ENCODE results near the gene POLR1E. TPM values are rescaled to one million over a fixed set of nuclear protein-coding genes. Genes with fewer than 3 reads are reported as not detected.

The POLR1E gene
- total RNA-seq, 1 donor from 2014 or later = 21.9 TPM

DNA sequence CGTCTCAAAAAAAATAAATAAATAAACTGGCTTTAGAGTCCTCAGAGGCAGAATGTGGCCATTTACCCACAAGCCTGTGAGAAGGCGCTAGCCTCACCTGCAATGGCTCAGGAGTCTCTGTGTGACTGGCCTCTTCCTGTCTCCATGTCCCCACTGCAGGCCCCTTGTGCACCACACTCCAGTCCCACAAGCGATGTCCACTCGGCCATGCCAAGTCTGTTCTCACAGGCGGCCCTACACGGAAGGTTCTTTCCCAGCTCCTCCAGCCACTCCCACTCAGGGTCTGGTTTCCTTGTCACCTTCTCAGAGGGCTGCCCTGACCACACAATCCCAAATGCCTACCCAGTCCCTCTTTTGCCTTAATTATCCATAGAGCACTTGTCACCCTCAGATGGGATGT is 38.2 kb downstream of the POLR1E start:
- TF ChIP-seq, protein P1, sequence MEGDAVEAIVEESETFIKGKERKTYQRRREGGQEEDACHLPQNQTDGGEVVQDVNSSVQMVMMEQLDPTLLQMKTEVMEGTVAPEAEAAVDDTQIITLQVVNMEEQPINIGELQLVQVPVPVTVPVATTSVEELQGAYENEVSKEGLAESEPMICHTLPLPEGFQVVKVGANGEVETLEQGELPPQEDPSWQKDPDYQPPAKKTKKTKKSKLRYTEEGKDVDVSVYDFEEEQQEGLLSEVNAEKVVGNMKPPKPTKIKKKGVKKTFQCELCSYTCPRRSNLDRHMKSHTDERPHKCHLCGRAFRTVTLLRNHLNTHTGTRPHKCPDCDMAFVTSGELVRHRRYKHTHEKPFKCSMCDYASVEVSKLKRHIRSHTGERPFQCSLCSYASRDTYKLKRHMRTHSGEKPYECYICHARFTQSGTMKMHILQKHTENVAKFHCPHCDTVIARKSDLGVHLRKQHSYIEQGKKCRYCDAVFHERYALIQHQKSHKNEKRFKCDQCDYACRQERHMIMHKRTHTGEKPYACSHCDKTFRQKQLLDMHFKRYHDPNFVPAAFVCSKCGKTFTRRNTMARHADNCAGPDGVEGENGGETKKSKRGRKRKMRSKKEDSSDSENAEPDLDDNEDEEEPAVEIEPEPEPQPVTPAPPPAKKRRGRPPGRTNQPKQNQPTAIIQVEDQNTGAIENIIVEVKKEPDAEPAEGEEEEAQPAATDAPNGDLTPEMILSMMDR (IDR thresholded peaks at IDR 0.05) = no peak
- Mint-ChIP-seq H3K9me3 (ENCODE audit: unreplicated experiment) (no peaks in the 10 kb centered on the region), H3K4me1 (ENCODE audit: unreplicated experiment) (no peaks in the 10 kb centered on the region), H3K27me3 (ENCODE audit: unreplicated experiment) (no peaks in the 10 kb centered on the region), H3K27ac (ENCODE audit: unreplicated experiment) (no peak overlapping the region), H3K36me3 (ENCODE audit: unreplicated experiment) (peaks cover 59% of the 10 kb centered on the region), H3K4me3 (ENCODE audit: unreplicated experiment) (no peak overlapping the region)
- DNase-seq (ENCODE audit: extremely low spot score, unreplicated experiment) = no peak

DNA sequence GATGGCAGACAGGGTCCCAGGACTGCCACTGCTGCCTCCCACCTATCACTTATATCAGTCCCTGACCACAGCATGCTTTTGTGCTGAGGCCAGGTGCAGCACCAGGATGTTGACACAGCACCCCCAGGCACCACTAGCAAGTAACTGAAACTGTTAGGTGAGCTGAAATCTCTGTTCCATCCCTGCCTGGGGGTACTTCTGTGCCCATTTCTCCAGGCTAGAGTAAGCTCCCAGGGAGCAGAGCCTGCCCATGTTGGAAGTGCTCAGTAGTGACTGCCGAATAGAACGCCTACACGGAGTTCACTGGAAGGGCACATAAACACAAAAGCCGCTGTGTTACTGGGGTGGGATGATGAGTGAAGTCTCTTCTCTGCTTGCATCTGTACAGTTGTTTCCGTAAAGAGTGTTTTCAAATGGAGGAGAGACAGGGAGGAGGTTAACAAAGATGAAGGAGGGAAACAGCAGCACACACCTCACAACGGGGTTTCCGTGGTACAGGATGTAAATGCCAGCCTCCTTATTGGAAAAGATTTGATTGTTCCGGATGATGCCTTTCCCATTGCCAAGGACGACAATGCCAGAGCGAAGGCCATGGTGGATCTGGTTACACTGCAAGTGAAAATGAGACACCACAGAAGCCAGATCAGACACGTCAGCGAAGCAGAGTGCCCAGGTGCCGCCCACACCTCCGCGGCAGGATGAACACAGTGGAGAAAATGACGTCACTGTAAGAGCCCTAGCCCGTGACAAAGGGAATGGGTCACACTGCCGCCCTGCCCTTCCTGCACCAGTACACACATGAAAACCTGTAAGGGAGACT is 43.1 kb downstream of the POLR1E start:
- peaks cover 44% of the 10 kb centered on the region for H3K36me3 Mint-ChIP-seq (ENCODE audit: unreplicated experiment)
- H3K27me3 Mint-ChIP-seq (ENCODE audit: unreplicated experiment) = no peaks in the 10 kb centered on the region
- no peaks in the 10 kb centered on the region for H3K4me1 Mint-ChIP-seq (ENCODE audit: unreplicated experiment)
- no peak overlapping the region for H3K4me3 Mint-ChIP-seq (ENCODE audit: unreplicated experiment)
- TF ChIP-seq, protein P1 (IDR thresholded peaks at IDR 0.05) = no peak
- DNase-seq (ENCODE audit: extremely low spot score, unreplicated experiment) = no peak
- no peaks in the 10 kb centered on the region for H3K9me3 Mint-ChIP-seq (ENCODE audit: unreplicated experiment)
- no peak overlapping the region for H3K27ac Mint-ChIP-seq (ENCODE audit: unreplicated experiment)

DNA sequence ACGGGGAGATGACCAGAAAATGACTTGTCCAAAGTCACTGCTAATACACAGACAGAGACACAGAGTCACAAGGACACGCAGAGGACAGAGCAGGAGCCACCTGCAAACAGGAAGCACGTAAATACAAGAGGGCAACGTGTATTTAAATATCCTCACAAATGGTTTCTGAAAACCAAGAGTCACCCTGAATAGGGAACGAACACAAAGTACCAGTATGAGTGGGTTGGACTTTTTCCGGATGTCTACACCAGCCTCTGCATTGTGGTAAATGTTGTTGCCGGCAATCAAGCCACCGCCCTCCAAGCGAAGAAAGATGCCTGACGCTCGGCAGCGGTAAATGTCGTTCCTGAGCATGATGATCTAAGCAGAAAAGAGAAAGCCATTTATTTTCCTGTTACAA is 46.0 kb downstream of the POLR1E start:
- Mint-ChIP-seq H3K9me3 (ENCODE audit: unreplicated experiment) (no peaks in the 10 kb centered on the region), H3K4me1 (ENCODE audit: unreplicated experiment) (no peaks in the 10 kb centered on the region), H3K27me3 (ENCODE audit: unreplicated experiment) (no peaks in the 10 kb centered on the region), H3K4me3 (ENCODE audit: unreplicated experiment) (no peak overlapping the region), H3K36me3 (ENCODE audit: unreplicated experiment) (peaks cover 29% of the 10 kb centered on the region), H3K27ac (ENCODE audit: unreplicated experiment) (no peak overlapping the region)
- no peak for DNase-seq (ENCODE audit: extremely low spot score, unreplicated experiment)
- TF ChIP-seq, protein P1 (IDR thresholded peaks at IDR 0.05) = no peak

DNA sequence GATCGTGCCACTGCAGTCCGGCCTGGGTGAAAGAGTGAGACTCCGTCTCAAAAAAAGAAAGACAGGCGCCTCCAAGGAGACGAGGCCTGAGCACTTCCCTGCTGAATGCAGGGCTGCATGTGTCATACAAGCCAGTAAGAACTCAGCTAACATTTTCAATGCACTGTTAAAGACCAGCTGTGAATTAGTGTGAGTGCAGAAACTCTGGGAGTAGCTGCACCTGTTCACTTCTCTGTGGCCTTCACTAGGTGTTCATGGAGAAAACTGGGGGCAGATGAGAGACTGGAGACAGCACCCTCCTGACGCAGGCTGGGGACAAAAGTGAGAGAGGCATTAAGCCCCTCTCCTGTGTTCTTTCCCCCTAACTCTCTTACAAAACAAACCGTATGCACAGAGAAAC is 48.7 kb downstream of the POLR1E start:
- H3K9me3 Mint-ChIP-seq (ENCODE audit: unreplicated experiment) = no peaks in the 10 kb centered on the region
- H3K27ac Mint-ChIP-seq (ENCODE audit: unreplicated experiment) = no peak overlapping the region
- TF ChIP-seq, protein P1 (IDR thresholded peaks at IDR 0.05) = no peak
- H3K4me1 Mint-ChIP-seq (ENCODE audit: unreplicated experiment) = no peaks in the 10 kb centered on the region
- peaks cover 30% of the 10 kb centered on the region for H3K36me3 Mint-ChIP-seq (ENCODE audit: unreplicated experiment)
- H3K4me3 Mint-ChIP-seq (ENCODE audit: unreplicated experiment) = no peak overlapping the region
- H3K27me3 Mint-ChIP-seq (ENCODE audit: unreplicated experiment) = no peaks in the 10 kb centered on the region
- DNase-seq (ENCODE audit: extremely low spot score, unreplicated experiment) = no peak

DNA sequence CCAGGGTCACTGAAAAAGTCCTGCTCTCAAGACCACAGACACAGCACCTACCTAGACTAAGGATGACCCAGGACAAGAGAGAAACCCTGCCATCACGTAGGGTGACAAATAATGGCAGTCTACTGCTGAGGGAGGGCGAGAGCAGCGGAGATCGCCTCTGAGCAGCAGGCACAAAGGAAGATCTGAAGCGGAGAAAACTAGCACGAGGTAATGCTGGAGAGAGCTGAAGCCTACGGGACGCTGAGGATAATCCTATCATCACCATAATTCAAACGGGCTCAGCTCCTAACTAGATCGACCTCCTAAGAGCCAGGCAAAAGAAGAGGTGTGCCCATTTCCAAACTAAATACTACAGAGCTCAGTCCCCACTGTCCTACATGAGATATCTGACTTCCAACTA is 49.2 kb downstream of the POLR1E start:
- Mint-ChIP-seq H3K27ac (ENCODE audit: unreplicated experiment) (no peak overlapping the region), H3K4me1 (ENCODE audit: unreplicated experiment) (no peaks in the 10 kb centered on the region), H3K27me3 (ENCODE audit: unreplicated experiment) (no peaks in the 10 kb centered on the region), H3K36me3 (ENCODE audit: unreplicated experiment) (peaks cover 30% of the 10 kb centered on the region), H3K9me3 (ENCODE audit: unreplicated experiment) (no peaks in the 10 kb centered on the region), H3K4me3 (ENCODE audit: unreplicated experiment) (no peak overlapping the region)
- DNase-seq (ENCODE audit: extremely low spot score, unreplicated experiment) = no peak
- TF ChIP-seq, protein P1 (IDR thresholded peaks at IDR 0.05) = no peak
